NCI-H2107 (cell line): Measurements from ENCODE around the gene ACOXL.
"Not testable (repeated sequence)": the region's sequence is repeated elsewhere in the genome, so short reads cannot be mapped to it uniquely, and the experiment has no call there.

Source experiments
- DNase-seq: peaks from one replicate; lab custom pipeline; 2025; lab: John Stamatoyannopoulos, UW

ACOXL gene

GRCh38 chr2:110855841-110856240, 123.5 kb downstream of the ACOXL start:
- not testable (repeated sequence) for DNase-seq

GRCh38 chr2:110858135-110858725, 125.9 kb downstream of the ACOXL start:
- peak; percentile 9 for DNase-seq

GRCh38 chr2:110858993-110859701, 126.8 kb downstream of the ACOXL start:
- DNase-seq, result no peak

DNA sequence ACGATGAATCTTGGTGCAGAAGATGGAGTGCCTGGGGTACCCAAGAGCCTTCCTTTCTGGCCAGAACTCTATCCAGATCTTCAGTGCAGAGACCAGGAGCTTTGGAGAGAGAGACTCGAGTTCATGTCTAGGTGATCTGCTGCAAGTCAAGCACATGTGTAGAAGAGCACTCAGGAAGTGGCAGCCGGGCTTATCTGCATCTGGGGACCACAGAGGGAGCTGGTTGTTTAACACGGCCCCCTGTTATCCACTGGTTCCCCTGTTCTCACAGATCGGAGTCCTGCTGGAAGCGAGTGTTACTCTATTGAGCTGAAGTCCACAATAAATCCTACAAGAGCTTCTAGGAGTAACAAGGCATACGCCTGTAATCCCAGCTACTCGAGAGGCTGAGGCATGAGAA, 128.3 kb downstream of the ACOXL start:
- no peak for DNase-seq

DNA sequence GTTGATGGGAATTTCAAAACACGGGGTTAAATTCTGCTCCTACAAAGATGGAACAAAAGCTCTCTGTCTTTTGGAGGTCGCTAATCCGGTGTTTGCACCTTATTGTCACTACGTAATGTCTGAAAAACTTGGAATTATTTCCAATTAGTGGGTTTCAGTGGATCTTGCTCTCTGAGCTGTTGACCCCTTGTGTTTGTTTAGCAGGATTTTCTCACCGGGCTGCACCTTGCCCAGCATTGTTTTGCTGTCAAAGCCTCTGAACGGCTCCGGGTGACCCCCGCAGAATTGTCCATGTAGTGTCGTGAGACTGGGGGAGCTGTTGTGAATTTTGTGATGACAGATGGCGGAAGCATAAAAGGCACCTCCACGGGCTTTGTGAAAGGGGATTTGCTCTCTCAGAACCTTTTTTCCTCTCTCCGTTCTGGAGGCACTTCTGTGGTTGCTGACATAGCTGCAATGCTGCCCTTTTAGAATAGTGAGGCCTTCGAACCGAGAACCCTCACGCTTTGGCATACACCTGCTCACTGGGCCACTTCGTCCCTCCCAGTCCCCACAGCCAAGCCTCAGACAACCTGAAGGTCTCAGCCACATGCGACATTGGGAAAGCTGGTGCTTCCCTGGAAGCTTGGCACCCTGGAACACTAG, 129.4 kb downstream of the ACOXL start:
- DNase-seq, result no peak

GRCh38 chr2:110863726-110864125, 131.4 kb downstream of the ACOXL start:
- no peak for DNase-seq

DNA sequence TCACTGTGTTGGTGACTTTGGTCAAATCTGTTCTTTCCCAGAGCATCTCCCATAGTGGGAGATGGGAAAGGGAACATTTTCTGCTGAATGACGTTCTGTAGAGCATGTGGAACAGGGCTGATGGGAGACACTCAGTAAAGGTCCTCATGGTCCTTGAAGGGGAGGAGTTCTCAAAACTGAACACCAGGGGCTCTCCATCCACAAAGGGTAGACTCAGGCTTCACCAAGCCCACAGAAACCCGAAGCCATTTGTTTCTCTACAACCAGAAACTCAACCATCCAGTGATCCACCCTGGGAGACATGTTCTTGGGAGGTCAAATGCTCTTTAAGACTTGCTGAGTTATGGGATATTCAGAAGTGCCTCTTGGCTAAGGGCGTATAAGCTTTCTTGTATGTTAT, 131.8 kb downstream of the ACOXL start:
- DNase-seq, result no peak

DNA sequence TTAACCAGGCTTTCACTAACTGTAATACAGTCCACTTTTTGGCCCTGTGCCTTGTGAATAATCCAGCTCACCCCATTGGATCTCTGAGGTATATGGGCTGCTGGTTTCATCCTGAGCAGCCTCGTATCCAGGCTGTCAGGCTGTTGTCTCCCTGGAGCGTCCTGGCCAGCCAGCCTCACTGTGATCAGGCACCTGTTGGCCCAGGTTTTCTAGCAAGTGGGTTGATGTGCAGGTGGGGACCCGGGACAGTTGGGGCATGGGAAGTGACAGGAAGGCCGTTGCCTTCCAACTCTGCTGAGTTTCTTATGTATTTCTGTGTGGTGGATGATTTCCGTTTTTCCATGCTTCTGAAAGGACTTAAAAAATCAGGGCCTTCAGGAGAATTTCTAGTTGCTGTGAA, 132.4 kb downstream of the ACOXL start:
- no peak for DNase-seq

- no peak for DNase-seq
Observed at GRCh38 chr2:110865188-110865587, 132.8 kb downstream of the ACOXL start.

- DNase-seq, result no peak
Observed at GRCh38 chr2:110866045-110866444, 133.7 kb downstream of the ACOXL start.

- no peak for DNase-seq
Observed at GRCh38 chr2:110866466-110866865, 134.1 kb downstream of the ACOXL start.

DNA sequence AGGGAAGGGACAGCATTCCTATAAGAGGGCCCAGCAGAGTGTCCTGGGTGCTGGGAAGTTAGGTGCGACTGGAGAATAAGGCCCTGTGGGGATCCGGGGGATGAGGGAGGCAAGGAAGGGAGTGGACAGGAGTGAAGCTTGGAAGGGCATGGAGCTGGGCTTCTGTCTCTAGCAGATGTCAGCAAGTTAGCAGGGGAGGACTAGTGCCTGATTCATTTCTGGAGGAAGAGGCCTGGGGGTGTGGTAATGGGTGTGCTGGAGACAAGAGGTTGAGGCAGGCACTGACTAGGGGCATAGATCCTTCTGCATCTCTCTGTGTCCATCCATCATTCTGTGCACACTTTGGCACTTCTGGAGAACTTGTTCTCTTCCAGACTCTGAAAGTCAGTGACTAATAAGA, 134.7 kb downstream of the ACOXL start:
- DNase-seq, result no peak

GRCh38 chr2:110868971-110869370, 136.6 kb downstream of the ACOXL start:
- DNase-seq, result no peak

DNA sequence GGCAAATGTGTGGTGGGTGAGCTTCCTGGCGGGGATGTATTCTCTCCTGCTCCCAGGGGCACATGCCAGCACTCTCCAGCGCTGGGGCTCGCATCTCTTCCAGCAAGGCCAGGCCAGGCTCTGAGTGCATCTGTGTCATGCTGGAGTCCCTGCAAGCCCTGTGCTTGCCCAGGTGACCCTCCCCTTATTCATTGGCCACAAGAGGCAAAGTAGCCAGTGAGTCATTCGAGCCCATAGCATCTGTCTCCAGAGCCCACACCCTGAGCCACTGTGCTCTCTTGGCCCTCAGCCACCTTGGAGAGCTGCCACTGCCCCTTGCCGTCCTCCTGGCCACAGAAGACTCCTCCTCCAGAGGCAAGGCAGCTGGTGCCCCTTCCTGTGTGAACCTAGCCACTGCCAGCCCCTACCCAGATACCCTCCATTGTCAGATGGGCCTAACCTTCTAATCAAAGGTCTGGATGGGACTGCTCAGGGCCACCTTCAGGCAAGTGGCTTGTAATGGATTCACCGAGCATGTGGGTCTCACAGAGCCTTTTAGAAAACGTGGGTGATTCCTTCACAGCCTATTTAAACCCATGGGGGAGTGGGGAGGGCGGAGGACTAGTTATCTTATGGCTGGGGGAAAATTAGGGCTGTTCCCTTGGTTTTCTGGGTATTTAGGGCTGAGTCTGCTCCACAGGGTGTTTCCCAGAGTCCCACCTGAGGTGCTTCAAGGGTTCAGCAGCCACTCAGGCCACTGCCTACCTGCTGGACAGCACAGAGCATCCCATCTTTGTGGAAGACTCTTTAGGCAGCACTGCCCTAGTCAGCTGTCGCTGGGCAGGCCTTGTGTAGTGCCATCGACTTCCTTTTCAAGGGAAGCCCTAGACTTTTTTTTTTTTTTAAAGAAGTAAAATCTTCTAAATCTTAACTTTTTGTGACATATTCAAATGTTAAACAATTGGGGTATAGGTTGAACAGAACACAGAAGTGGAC, 137.4 kb downstream of the ACOXL start:
- no peak for DNase-seq

DNA sequence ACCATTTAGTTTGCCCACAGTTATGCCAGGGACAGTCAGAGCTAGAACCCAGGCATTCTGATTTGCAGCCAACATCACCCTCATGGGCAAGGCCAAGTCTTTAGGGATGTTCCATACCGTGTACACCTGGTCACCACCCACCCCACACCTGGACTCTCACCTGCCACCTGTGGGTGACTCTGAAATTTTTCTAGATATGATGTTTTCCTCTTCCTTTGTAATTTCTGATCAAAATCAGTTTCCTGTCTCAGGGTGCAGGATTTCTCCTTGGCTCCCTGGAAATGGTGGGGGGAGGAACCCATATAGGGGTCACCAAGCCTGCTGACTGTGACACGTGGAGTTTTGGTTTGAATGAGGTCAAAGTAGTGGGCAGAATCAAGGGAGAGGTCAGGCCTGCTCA, 138.2 kb downstream of the ACOXL start:
- no peak for DNase-seq

DNA sequence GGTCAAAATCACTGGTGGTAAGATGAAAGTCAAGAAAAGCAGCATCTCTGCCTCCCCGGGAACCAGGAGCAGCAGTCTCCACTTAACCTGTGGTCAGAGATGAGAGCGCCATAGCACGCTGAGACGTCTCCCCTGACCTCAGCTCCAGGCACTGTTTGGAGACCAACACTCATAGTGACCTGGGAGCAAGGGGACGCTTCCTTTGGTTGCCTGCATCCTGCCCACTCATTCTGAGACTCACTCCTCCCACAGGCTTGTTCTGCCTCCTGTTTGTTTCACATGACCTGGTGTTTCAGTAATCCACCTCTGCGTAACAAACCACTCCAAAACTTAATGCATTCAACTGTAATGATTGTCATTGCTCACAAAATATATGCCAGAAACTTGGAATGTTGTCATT, 139.3 kb downstream of the ACOXL start:
- no peak for DNase-seq

GRCh38 chr2:110872521-110872920, 140.1 kb downstream of the ACOXL start:
- no peak for DNase-seq

GRCh38 chr2:110873056-110873502, 140.7 kb downstream of the ACOXL start:
- no peak for DNase-seq

- DNase-seq, result no peak
Observed at GRCh38 chr2:110873597-110874452, 141.5 kb downstream of the ACOXL start.

- no peak for DNase-seq
Observed at GRCh38 chr2:110874453-110875383, 142.3 kb downstream of the ACOXL start.
